Endothelial cell (in vitro differentiated cells): ENCODE measurements around the gene GPHN. TPM values are rescaled to one million over a fixed set of nuclear protein-coding genes. Genes with fewer than 3 reads are reported as not detected.
A peak's percentile ranks its signal among the peaks of the same experiment; 100 is the strongest.

Source experiments
- DNase-seq: peaks from one replicate; pipeline ENCODE4 v3.0.0; 2021; ENCODE audit warnings: low spot score
- H3K27ac Mint-ChIP-seq: one replicate; pipeline ENCODE4 v1.8.0; 2021; ENCODE audit warnings: mixed read lengths, inconsistent platforms; ENCODE audit not compliant: unreplicated experiment
- H3K27me3 Mint-ChIP-seq: one replicate; pipeline ENCODE4 v1.8.0; 2021; ENCODE audit warnings: mild to moderate bottlenecking, moderate library complexity, mixed read lengths, inconsistent platforms; ENCODE audit not compliant: unreplicated experiment
- H3K36me3 Mint-ChIP-seq: one replicate; pipeline ENCODE4 v1.8.0; 2021; ENCODE audit warnings: mild to moderate bottlenecking, low read depth, mixed read lengths, inconsistent platforms; ENCODE audit not compliant: unreplicated experiment
- H3K4me1 Mint-ChIP-seq: one replicate; pipeline ENCODE4 v1.8.0; 2021; ENCODE audit warnings: mild to moderate bottlenecking, mixed read lengths, inconsistent platforms; ENCODE audit not compliant: unreplicated experiment
- H3K4me3 Mint-ChIP-seq: one replicate; pipeline ENCODE4 v1.8.0; 2021; ENCODE audit warnings: mild to moderate bottlenecking, mixed read lengths, inconsistent platforms; ENCODE audit not compliant: unreplicated experiment
- H3K9me3 Mint-ChIP-seq: one replicate; pipeline ENCODE4 v1.8.0; 2021; ENCODE audit warnings: mixed read lengths, inconsistent platforms; ENCODE audit not compliant: unreplicated experiment
- total RNA-seq: library from RNA; stranded (reverse); fragmentation: NEBNext Ultra II Directional; extraction: Animal tissue kit (Norgen Biotek cat#: 25700); gene quantifications from one replicate; pipeline ENCODE4 v1.2.1, GENCODE V29; 2021; ENCODE audit not compliant: unreplicated experiment
- TF ChIP-seq, protein P1 (sequence below): fragments of 200-600 bp; sonication (generic); IDR thresholded peaks from one replicate; pipeline ENCODE4 v1.5.0; 2021; ENCODE audit warnings: antibody characterized with exemption; ENCODE audit not compliant: unreplicated experiment

The GPHN gene
- total RNA-seq, 1 donor from 2014 or later = 30.0 TPM

DNA sequence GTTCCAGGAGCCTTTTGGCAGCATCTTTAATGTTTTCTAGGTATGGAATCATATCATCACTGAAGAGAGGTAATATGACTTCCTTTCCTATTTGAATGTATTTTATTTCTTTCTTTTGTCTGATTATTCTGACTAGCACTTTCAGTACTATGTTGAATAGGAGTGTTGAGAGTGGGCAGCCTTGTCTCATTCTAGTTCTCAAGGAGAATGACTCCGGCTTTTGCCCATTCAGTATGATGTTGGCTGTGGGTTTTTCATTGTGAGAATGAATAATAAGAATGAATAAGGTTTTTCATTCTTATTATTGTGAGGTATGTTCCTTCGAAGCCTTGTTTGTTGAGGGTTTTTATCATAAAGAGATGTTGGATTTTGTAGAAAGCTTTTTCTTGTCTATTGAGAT is 98.9 kb downstream of the GPHN start:
- Mint-ChIP-seq H3K27me3 (no peaks in the 10 kb centered on the region), H3K9me3 (no peaks in the 10 kb centered on the region), H3K4me1 (no peaks in the 10 kb centered on the region), H3K36me3 (no peaks in the 10 kb centered on the region), H3K4me3 (no peak overlapping the region), H3K27ac (no peak overlapping the region)
- TF ChIP-seq, protein P1, sequence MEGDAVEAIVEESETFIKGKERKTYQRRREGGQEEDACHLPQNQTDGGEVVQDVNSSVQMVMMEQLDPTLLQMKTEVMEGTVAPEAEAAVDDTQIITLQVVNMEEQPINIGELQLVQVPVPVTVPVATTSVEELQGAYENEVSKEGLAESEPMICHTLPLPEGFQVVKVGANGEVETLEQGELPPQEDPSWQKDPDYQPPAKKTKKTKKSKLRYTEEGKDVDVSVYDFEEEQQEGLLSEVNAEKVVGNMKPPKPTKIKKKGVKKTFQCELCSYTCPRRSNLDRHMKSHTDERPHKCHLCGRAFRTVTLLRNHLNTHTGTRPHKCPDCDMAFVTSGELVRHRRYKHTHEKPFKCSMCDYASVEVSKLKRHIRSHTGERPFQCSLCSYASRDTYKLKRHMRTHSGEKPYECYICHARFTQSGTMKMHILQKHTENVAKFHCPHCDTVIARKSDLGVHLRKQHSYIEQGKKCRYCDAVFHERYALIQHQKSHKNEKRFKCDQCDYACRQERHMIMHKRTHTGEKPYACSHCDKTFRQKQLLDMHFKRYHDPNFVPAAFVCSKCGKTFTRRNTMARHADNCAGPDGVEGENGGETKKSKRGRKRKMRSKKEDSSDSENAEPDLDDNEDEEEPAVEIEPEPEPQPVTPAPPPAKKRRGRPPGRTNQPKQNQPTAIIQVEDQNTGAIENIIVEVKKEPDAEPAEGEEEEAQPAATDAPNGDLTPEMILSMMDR = no peak
- DNase-seq = no peak

DNA sequence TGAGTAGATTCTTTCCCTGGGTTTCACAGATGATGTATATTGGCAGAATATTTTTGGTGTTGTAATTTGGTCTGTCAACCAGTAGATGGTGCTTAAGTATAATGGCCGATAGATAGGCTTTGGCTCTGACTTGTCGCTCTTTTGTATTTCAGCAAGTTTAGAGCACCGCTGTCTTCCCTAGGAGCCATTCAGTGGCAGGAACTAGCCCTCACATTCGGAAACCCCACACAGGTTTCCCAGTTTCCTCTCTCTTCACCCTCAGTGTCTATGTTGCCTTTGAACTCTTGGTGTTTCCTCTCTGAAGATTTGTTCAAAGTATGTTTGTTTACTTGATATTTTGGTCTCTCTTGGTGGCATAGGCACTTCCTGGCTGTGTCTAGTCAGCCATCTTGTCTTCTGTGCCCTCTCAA is 102.2 kb downstream of the GPHN start:
- TF ChIP-seq, protein P1 = peak; percentile 67
- DNase-seq = no peak
- Mint-ChIP-seq H3K27me3 (no peaks in the 10 kb centered on the region), H3K27ac (peak overlapping the region; percentile 21), H3K4me1 (no peaks in the 10 kb centered on the region), H3K4me3 (no peak overlapping the region), H3K36me3 (no peaks in the 10 kb centered on the region), H3K9me3 (no peaks in the 10 kb centered on the region)

- Mint-ChIP-seq H3K4me1 (no peaks in the 10 kb centered on the region), H3K4me3 (no peak overlapping the region), H3K27ac (no peak overlapping the region), H3K27me3 (no peaks in the 10 kb centered on the region), H3K36me3 (no peaks in the 10 kb centered on the region), H3K9me3 (no peaks in the 10 kb centered on the region)
- TF ChIP-seq, protein P1 = no peak
- no peak for DNase-seq
Observed at GRCh38 chr14:66613344-66613743, 105.4 kb downstream of the GPHN start.

GRCh38 chr14:66619952-66620351 is 112.0 kb downstream of the GPHN start:
- DNase-seq = no peak
- H3K4me3 Mint-ChIP-seq = no peak overlapping the region
- H3K9me3 Mint-ChIP-seq = peaks cover 5% of the 10 kb centered on the region
- peaks cover 7% of the 10 kb centered on the region for H3K36me3 Mint-ChIP-seq
- TF ChIP-seq, protein P1 = no peak
- H3K27ac Mint-ChIP-seq = no peak overlapping the region
- H3K27me3 Mint-ChIP-seq = no peaks in the 10 kb centered on the region
- H3K4me1 Mint-ChIP-seq = no peaks in the 10 kb centered on the region

DNA sequence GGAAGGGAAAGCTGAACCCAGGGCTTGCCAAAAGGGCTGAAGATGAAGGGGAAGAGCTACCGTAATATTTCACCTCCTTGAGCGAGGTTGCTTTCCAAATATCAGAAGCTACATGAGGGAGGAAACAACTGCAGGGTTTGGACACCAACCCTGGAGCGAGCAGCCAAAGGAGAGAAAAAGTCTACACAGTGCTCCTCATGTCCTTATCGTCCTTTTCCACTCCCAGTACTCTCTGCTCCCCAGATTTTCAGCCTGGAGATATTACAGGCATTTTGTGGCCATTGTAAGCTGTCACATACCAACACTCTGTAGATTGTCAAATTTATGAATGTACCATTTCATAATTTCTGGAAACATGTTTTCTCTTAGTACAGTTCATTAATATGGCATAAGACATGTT is 115.9 kb downstream of the GPHN start:
- H3K27me3 Mint-ChIP-seq = no peaks in the 10 kb centered on the region
- H3K36me3 Mint-ChIP-seq = peaks cover 7% of the 10 kb centered on the region
- no peak for DNase-seq
- no peak overlapping the region for H3K27ac Mint-ChIP-seq
- no peak overlapping the region for H3K4me3 Mint-ChIP-seq
- H3K9me3 Mint-ChIP-seq = peaks cover 1% of the 10 kb centered on the region
- no peaks in the 10 kb centered on the region for H3K4me1 Mint-ChIP-seq
- TF ChIP-seq, protein P1 = no peak
